Bronchial epithelial cell (primary cell): Measurements from ENCODE around the gene HECW1. TPM values are rescaled to one million over a fixed set of nuclear protein-coding genes. Genes with fewer than 3 reads are reported as not detected.

ENCODE experiments used
- DNase-seq: peaks from one replicate; pipeline ENCODE4 v3.0.0-alpha.2; 2010; ENCODE audit warnings: low read depth
- FAIRE-seq: peaks from 2 replicates; lab custom pipeline; 2011; peaks lifted over from hg19 to GRCh38; lab: Jason Lieb, UNC
- H3K27me3 ChIP-seq: 2 replicates; pipeline ENCODE4 v1.5.1; 2011; ENCODE audit warnings: low read length; ENCODE audit not compliant: control insufficient read depth, insufficient read depth
- H3K36me3 ChIP-seq: 2 replicates; pipeline ENCODE4 v1.5.1; 2011; ENCODE audit warnings: low read length; ENCODE audit not compliant: control insufficient read depth, insufficient read depth
- H3K4me3 ChIP-seq: 2 replicates; pipeline ENCODE4 v1.5.1; 2011; ENCODE audit warnings: mild to moderate bottlenecking, low read depth, low read length, control low read depth
- CTCF ChIP-seq: IDR thresholded peaks from 2 replicates; pipeline ENCODE4 v1.5.1; 2011; ENCODE audit warnings: mild to moderate bottlenecking, moderate library complexity, low read length, control low read depth, inconsistent platforms; ENCODE audit not compliant: insufficient read depth, severe bottlenecking
- total RNA-seq: library from RNA; depleted of rRNA; stranded (reverse); fragments of >200 nt; gene quantifications from 2 replicates; pipeline ENCODE4 v1.2.1, GENCODE V29; 2014

The HECW1 gene
- total RNA-seq, 1 donor from 2014 or later: under 0.01 TPM

GRCh38 chr7:43140186-43140585 is 27.7 kb downstream of the HECW1 start:
- H3K36me3 ChIP-seq: no peaks in the 10 kb centered on the region
- DNase-seq: no peak
- peaks cover 2% of the 10 kb centered on the region for H3K27me3 ChIP-seq
- peak; percentile 58 for FAIRE-seq
- no peak overlapping the region for H3K4me3 ChIP-seq
- no peak for TF ChIP-seq CTCF

- H3K36me3 ChIP-seq: no peaks in the 10 kb centered on the region
- no peak for TF ChIP-seq CTCF
- H3K27me3 ChIP-seq: peaks cover 2% of the 10 kb centered on the region
- no peak overlapping the region for H3K4me3 ChIP-seq
- DNase-seq (no peak), FAIRE-seq (no peak)
These were observed 28.6 kb downstream of the HECW1 start for GRCh38 chr7:43141091-43141490.

GRCh38 chr7:43142703-43143102 is 30.3 kb downstream of the HECW1 start:
- Histone ChIP-seq H3K4me3 (no peak overlapping the region), H3K36me3 (no peaks in the 10 kb centered on the region), H3K27me3 (peaks cover 2% of the 10 kb centered on the region)
- TF ChIP-seq CTCF: no peak
- FAIRE-seq (no peak), DNase-seq (no peak)

- no peak for TF ChIP-seq CTCF
- DNase-seq: peak; percentile 66
- H3K27me3 ChIP-seq: peaks cover 2% of the 10 kb centered on the region
- FAIRE-seq: no peak
- no peaks in the 10 kb centered on the region for H3K36me3 ChIP-seq
- H3K4me3 ChIP-seq: no peak overlapping the region
These were observed 31.6 kb downstream of the HECW1 start for GRCh38 chr7:43143918-43144589.

GRCh38 chr7:43148161-43148731 is 35.8 kb downstream of the HECW1 start:
- H3K4me3 ChIP-seq: no peak overlapping the region
- no peak for TF ChIP-seq CTCF
- FAIRE-seq (peak; percentile 95), DNase-seq (peak; percentile 76)
- H3K27me3 ChIP-seq: no peaks in the 10 kb centered on the region
- H3K36me3 ChIP-seq: no peaks in the 10 kb centered on the region
